ENCODE data around the gene P2RY13. TPM values are rescaled to one million over a fixed set of nuclear protein-coding genes. Genes with fewer than 3 reads are reported as not detected.

The P2RY13 gene
- not detected for total RNA-seq
- not detected for polyA plus RNA-seq

DNA sequence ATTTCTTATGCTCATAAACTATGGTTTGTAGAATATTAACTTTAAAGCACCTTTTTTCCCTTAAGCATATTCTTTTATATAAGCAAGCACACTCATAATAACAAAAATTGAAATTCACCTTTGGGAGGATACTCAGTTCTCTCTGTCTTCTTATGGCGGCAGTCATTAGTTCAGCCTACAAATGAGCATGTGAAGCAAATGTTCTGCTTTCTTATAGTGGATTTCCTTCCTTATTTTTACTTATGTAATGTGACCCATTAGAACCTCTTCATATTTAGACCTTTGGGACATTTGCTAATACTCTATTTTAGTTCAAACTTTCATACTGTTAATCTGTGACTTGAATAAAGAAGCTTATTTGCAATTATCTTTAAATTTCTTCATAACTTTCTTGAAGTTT, at the start of gene P2RY13:
Gene P2RY13 (minus strand): TSS at position 187 of the 400 bp plus-strand sequence. CDS start 21 bp downstream, at position 166.
- H3K4me3 Mint-ChIP-seq, result peak within 1 kb of the TSS in 4 of 8 donors; percentile 1 to 69 (median 12)
- no peaks in the 10 kb centered on the region for H3K9me3 Mint-ChIP-seq
- no peaks in the 10 kb centered on the region for H3K4me1 ChIP-seq (ENCODE audit: insufficient read depth, low read length)
- no peaks in the 10 kb centered on the region for H3K36me3 Mint-ChIP-seq
- DNase-seq, result no peak
- H3K27me3 Mint-ChIP-seq, result peaks cover 7 to 8% of the 10 kb centered on the region in 2 donors
- CTCF ChIA-PET (ENCODE audit: partially characterized antibody), result interaction anchor here (1.8 kb wide), 1 partner anchor 161 kb away, joined by 23 read pairs; no protein-coding TSS in a partner anchor
- H3K4me3 ChIP-seq (ENCODE audit: low read length in 2 of 2), result no peak within 1 kb of the TSS
- POLR2A ChIA-PET (ENCODE audit: partially characterized antibody), result no interaction called here
- H3K4me1 Mint-ChIP-seq, result peaks cover 2 to 8% (median 4%) of the 10 kb centered on the region in 4 donors
- no peaks in the 10 kb centered on the region for H3K27me3 ChIP-seq (ENCODE audit: insufficient read depth, low read length)
- H3K9me3 ChIP-seq (ENCODE audit: control insufficient read depth in 1 of 2, low read length in 2 of 2), result no peaks in the 10 kb centered on the region
- H3K27ac ChIP-seq (ENCODE audit: low read depth, low read length), result no peak within 1 kb of the TSS
- no peak within 1 kb of the TSS for H3K27ac Mint-ChIP-seq
- intact Hi-C loops (cut with micrococcal nuclease), result loop anchor here (5.0 kb wide), 1 partner anchor 37 kb away; no protein-coding TSS in a partner anchor
- H3K36me3 ChIP-seq (ENCODE audit: insufficient read depth, low read length), result no peaks in the 10 kb centered on the region

DNA sequence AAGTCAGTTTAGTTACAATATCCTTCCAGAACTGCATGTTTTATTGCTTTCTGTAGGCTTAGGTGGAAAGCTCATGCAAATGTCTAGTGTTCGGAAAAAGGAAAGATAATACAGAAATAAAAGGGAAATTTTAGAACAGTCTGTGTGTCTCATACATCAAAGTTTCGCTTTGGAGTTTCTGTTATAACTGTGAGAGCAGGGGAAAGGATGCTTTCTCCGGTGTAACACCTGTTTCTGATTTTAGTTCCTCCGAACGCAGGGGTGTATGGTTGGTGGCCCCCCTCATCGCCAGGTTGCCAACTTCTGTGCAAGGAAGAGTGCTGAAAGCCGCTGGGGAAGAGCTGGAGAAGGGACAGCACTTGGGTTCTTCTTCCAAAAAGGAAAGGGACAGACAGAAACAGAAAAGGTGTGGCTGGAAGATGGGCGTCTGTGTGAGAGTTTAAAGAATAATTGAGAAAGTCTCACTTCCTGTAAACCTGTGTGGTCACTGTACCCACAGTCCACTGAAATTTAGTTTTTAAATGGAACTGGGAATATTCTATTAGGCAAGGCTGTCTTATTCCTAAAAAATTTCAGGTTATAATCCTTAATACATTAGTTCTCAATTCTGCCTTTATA, 48.5 kb upstream of the P2RY13 start:
- no peak overlapping the region for H3K4me3 Mint-ChIP-seq
- H3K9me3 Mint-ChIP-seq, result no peaks in the 10 kb centered on the region
- ChIA-PET POLR2A (ENCODE audit: partially characterized antibody) (no interaction called here), CTCF (ENCODE audit: partially characterized antibody) (no interaction called here)
- H3K36me3 ChIP-seq (ENCODE audit: insufficient read depth, low read length), result no peaks in the 10 kb centered on the region
- H3K4me1 ChIP-seq (ENCODE audit: insufficient read depth, low read length), result no peaks in the 10 kb centered on the region
- no peaks in the 10 kb centered on the region for H3K9me3 ChIP-seq (ENCODE audit: control insufficient read depth in 1 of 2, low read length in 2 of 2)
- H3K27ac Mint-ChIP-seq, result no peak overlapping the region
- H3K27ac ChIP-seq (ENCODE audit: low read depth, low read length), result no peak overlapping the region
- peaks cover 4 to 5% of the 10 kb centered on the region in 2 donors for H3K27me3 Mint-ChIP-seq
- H3K4me3 ChIP-seq (ENCODE audit: low read length in 2 of 2), result no peak overlapping the region
- H3K4me1 Mint-ChIP-seq, result peaks cover 0 to 1% (median 0%) of the 10 kb centered on the region in 4 donors
- H3K27me3 ChIP-seq (ENCODE audit: insufficient read depth, low read length), result no peaks in the 10 kb centered on the region
- DNase-seq, result no peak
- intact Hi-C loops (cut with micrococcal nuclease), result no loop called here
- no peaks in the 10 kb centered on the region for H3K36me3 Mint-ChIP-seq

- Mint-ChIP-seq H3K4me1 (peaks cover 0 to 1% (median 0%) of the 10 kb centered on the region in 4 donors), H3K27ac (no peak overlapping the region), H3K36me3 (no peaks in the 10 kb centered on the region), H3K27me3 (peaks cover 0 to 6% of the 10 kb centered on the region in 2 donors), H3K9me3 (no peaks in the 10 kb centered on the region), H3K4me3 (no peak overlapping the region)
- Histone ChIP-seq H3K4me3 (ENCODE audit: low read length in 2 of 2) (no peak overlapping the region), H3K27ac (ENCODE audit: low read depth, low read length) (no peak overlapping the region), H3K36me3 (ENCODE audit: insufficient read depth, low read length) (no peaks in the 10 kb centered on the region), H3K9me3 (ENCODE audit: control insufficient read depth in 1 of 2, low read length in 2 of 2) (no peaks in the 10 kb centered on the region), H3K4me1 (ENCODE audit: insufficient read depth, low read length) (no peaks in the 10 kb centered on the region), H3K27me3 (ENCODE audit: insufficient read depth, low read length) (no peaks in the 10 kb centered on the region)
- intact Hi-C loops (cut with micrococcal nuclease), result no loop called here
- ChIA-PET POLR2A (ENCODE audit: partially characterized antibody) (no interaction called here), CTCF (ENCODE audit: partially characterized antibody) (no interaction called here)
- DNase-seq, result no peak
These were observed 42.9 kb upstream of the P2RY13 start for GRCh38 chr3:151372063-151372820.

DNA sequence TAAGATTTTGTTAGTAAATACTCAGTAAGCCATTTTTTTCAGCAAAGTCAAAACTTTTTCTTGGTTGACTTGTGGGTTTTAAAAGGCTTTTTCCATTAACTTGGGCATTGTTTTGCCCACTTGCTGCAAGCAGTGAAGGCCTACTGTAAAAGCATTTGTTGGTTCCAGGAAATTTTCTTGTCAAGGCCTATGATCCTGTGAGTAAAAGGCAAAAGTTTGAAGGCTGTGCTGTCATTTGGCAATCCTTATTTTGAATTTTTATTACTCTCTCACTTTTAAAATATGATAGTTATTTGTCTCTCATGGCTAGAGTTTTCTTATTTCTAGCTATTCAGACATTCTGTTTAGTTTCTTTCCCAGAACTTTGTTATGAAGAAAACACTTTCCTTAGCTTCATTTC, 42.2 kb upstream of the P2RY13 start:
- Histone ChIP-seq H3K4me3 (ENCODE audit: low read length in 2 of 2) (no peak overlapping the region), H3K9me3 (ENCODE audit: control insufficient read depth in 1 of 2, low read length in 2 of 2) (no peaks in the 10 kb centered on the region), H3K27ac (ENCODE audit: low read depth, low read length) (no peak overlapping the region), H3K27me3 (ENCODE audit: insufficient read depth, low read length) (no peaks in the 10 kb centered on the region), H3K4me1 (ENCODE audit: insufficient read depth, low read length) (no peaks in the 10 kb centered on the region), H3K36me3 (ENCODE audit: insufficient read depth, low read length) (no peaks in the 10 kb centered on the region)
- no peak overlapping the region for H3K4me3 Mint-ChIP-seq
- H3K27me3 Mint-ChIP-seq, result peaks cover 0 to 3% of the 10 kb centered on the region in 2 donors
- no peak overlapping the region for H3K27ac Mint-ChIP-seq
- no peaks in the 10 kb centered on the region for H3K36me3 Mint-ChIP-seq
- ChIA-PET POLR2A (ENCODE audit: partially characterized antibody) (no interaction called here), CTCF (ENCODE audit: partially characterized antibody) (interaction anchor here (1.3 kb wide), 1 partner anchor 68 kb away, joined by 3 read pairs; no protein-coding TSS in a partner anchor)
- no peak for DNase-seq
- H3K9me3 Mint-ChIP-seq, result no peaks in the 10 kb centered on the region
- H3K4me1 Mint-ChIP-seq, result peaks cover 0 to 1% (median 0%) of the 10 kb centered on the region in 4 donors
- intact Hi-C loops (cut with micrococcal nuclease), result no loop called here

GRCh38 chr3:151367448-151367847, 38.1 kb upstream of the P2RY13 start:
- intact Hi-C loops (cut with micrococcal nuclease), result no loop called here
- ChIA-PET CTCF (ENCODE audit: partially characterized antibody) (no interaction called here), POLR2A (ENCODE audit: partially characterized antibody) (no interaction called here)
- Mint-ChIP-seq H3K4me3 (no peak overlapping the region), H3K27me3 (peaks cover 2 to 3% of the 10 kb centered on the region in 2 donors), H3K9me3 (no peaks in the 10 kb centered on the region), H3K36me3 (no peaks in the 10 kb centered on the region), H3K27ac (no peak overlapping the region), H3K4me1 (no peaks in the 10 kb centered on the region)
- no peak overlapping the region for H3K27ac ChIP-seq (ENCODE audit: low read depth, low read length)
- H3K36me3 ChIP-seq (ENCODE audit: insufficient read depth, low read length), result no peaks in the 10 kb centered on the region
- no peaks in the 10 kb centered on the region for H3K9me3 ChIP-seq (ENCODE audit: control insufficient read depth in 1 of 2, low read length in 2 of 2)
- H3K4me1 ChIP-seq (ENCODE audit: insufficient read depth, low read length), result no peaks in the 10 kb centered on the region
- no peaks in the 10 kb centered on the region for H3K27me3 ChIP-seq (ENCODE audit: insufficient read depth, low read length)
- H3K4me3 ChIP-seq (ENCODE audit: low read length in 2 of 2), result no peak overlapping the region
- DNase-seq, result no peak

GRCh38 chr3:151366993-151367392, 37.6 kb upstream of the P2RY13 start:
- no peak for DNase-seq
- Histone ChIP-seq H3K4me3 (ENCODE audit: low read length in 2 of 2) (no peak overlapping the region), H3K9me3 (ENCODE audit: control insufficient read depth in 1 of 2, low read length in 2 of 2) (no peaks in the 10 kb centered on the region), H3K36me3 (ENCODE audit: insufficient read depth, low read length) (no peaks in the 10 kb centered on the region), H3K4me1 (ENCODE audit: insufficient read depth, low read length) (no peaks in the 10 kb centered on the region), H3K27me3 (ENCODE audit: insufficient read depth, low read length) (no peaks in the 10 kb centered on the region), H3K27ac (ENCODE audit: low read depth, low read length) (no peak overlapping the region)
- intact Hi-C loops (cut with micrococcal nuclease), result no loop called here
- Mint-ChIP-seq H3K36me3 (no peaks in the 10 kb centered on the region), H3K27me3 (peaks cover 2 to 3% of the 10 kb centered on the region in 2 donors), H3K4me1 (no peaks in the 10 kb centered on the region), H3K27ac (no peak overlapping the region), H3K4me3 (no peak overlapping the region), H3K9me3 (no peaks in the 10 kb centered on the region)
- POLR2A ChIA-PET (ENCODE audit: partially characterized antibody), result no interaction called here
- CTCF ChIA-PET (ENCODE audit: partially characterized antibody), result no interaction called here

DNA sequence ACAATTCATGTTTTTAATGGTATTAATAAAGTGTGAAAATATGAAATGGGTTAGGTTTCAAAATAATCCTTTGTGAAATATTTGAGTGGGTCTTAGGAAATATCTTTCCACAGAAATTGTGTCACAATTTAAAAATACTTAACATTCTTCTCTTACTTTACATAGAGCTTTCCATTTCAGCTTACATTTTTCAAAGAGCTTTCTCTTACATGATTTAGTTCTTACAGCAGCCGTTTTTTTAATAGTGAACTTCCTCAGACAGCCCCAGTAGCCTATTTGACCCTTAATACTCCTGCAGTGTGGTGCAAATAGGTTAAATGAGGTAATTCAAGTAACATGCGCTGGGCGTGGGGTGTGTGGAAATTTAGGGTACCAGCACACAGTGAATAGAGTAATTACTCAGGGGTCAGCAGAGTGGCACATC, 33.4 kb upstream of the P2RY13 start:
- Histone ChIP-seq H3K27me3 (ENCODE audit: insufficient read depth, low read length) (no peaks in the 10 kb centered on the region), H3K9me3 (ENCODE audit: control insufficient read depth in 1 of 2, low read length in 2 of 2) (no peaks in the 10 kb centered on the region), H3K4me3 (ENCODE audit: low read length in 2 of 2) (no peak overlapping the region), H3K27ac (ENCODE audit: low read depth, low read length) (no peak overlapping the region), H3K4me1 (ENCODE audit: insufficient read depth, low read length) (no peaks in the 10 kb centered on the region), H3K36me3 (ENCODE audit: insufficient read depth, low read length) (no peaks in the 10 kb centered on the region)
- Mint-ChIP-seq H3K9me3 (no peaks in the 10 kb centered on the region), H3K4me3 (no peak overlapping the region), H3K36me3 (no peaks in the 10 kb centered on the region), H3K27me3 (peaks cover 0 to 4% of the 10 kb centered on the region in 2 donors), H3K4me1 (no peaks in the 10 kb centered on the region), H3K27ac (no peak overlapping the region)
- POLR2A ChIA-PET (ENCODE audit: partially characterized antibody), result no interaction called here
- CTCF ChIA-PET (ENCODE audit: partially characterized antibody), result no interaction called here
- intact Hi-C loops (cut with micrococcal nuclease), result no loop called here
- no peak for DNase-seq

Measured in CD4-positive, alpha-beta memory T cell (primary cell).